ENCODE measurements around the gene EYS.

DNA sequence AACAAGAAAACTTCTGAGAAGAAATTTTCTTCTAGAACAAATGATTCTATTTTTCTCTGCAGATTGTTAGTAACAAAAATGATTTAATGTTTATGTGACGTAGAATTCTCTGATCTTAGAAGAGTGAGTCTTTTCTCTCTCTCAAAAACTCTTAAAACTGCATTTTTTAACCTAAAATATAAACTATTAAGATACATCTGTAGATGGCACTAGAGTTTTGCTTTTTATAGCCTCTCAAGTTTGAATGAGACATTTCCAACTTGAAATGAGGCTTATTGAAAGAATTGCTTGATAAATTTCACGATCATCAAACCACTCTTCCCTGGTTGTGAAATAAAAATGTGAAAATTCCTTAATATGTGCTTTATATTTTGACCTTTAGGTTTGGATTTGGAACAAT lies 2017.6 kb downstream of the EYS start:
- TF ChIP-seq, protein P1, sequence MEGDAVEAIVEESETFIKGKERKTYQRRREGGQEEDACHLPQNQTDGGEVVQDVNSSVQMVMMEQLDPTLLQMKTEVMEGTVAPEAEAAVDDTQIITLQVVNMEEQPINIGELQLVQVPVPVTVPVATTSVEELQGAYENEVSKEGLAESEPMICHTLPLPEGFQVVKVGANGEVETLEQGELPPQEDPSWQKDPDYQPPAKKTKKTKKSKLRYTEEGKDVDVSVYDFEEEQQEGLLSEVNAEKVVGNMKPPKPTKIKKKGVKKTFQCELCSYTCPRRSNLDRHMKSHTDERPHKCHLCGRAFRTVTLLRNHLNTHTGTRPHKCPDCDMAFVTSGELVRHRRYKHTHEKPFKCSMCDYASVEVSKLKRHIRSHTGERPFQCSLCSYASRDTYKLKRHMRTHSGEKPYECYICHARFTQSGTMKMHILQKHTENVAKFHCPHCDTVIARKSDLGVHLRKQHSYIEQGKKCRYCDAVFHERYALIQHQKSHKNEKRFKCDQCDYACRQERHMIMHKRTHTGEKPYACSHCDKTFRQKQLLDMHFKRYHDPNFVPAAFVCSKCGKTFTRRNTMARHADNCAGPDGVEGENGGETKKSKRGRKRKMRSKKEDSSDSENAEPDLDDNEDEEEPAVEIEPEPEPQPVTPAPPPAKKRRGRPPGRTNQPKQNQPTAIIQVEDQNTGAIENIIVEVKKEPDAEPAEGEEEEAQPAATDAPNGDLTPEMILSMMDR (IDR thresholded peaks at IDR 0.05), result no peak
- no peak for TF ChIP-seq POLR2A (IDR thresholded peaks at IDR 0.05)
